Fibroblast of lung (primary cell): ENCODE data around the gene EYA2. TPM values are rescaled to one million over a fixed set of nuclear protein-coding genes. Genes with fewer than 3 reads are reported as not detected.

ENCODE experiments used
- DNase-seq, 2 donors: peaks; one replicate each; pipeline versions ENCODE4 v3.0.0 to v3.0.0-alpha.2; 2010; ENCODE audit warnings: low read depth in 2 of 2
- H2AFZ ChIP-seq: 2 replicates; pipeline ENCODE4 v1.5.1; 2012; ENCODE audit warnings: low read length, control low read depth, inconsistent platforms
- H3K27ac ChIP-seq: 2 replicates; pipeline ENCODE4 v1.5.1; 2011; ENCODE audit warnings: low read length, control low read depth; ENCODE audit not compliant: insufficient read depth
- H3K27me3 ChIP-seq: 2 replicates; pipeline ENCODE4 v1.5.1; 2011; ENCODE audit warnings: mild to moderate bottlenecking, low read length; ENCODE audit not compliant: control insufficient read depth, insufficient read depth
- H3K36me3 ChIP-seq: 2 replicates; pipeline ENCODE4 v1.5.1; 2011; ENCODE audit warnings: low read length; ENCODE audit not compliant: control insufficient read depth, insufficient read depth
- H3K4me1 ChIP-seq: 2 replicates; pipeline ENCODE4 v1.5.1; 2011; ENCODE audit warnings: low read length; ENCODE audit not compliant: control insufficient read depth, insufficient read depth; ENCODE audit errors: extremely low read depth
- H3K4me2 ChIP-seq: 2 replicates; pipeline ENCODE4 v1.5.1; 2011; ENCODE audit warnings: low read length, control low read depth; ENCODE audit not compliant: insufficient read depth; ENCODE audit errors: extremely low read depth
- H3K4me3 ChIP-seq, 4 experiments: fragments of 200-600 bp in 1 of 4; sonication (generic) in 1 of 4; replicated peaks in 1 of 4; 2 replicates each; pipeline ENCODE4 v1.5.1; 2011 to 2016; ENCODE audit warnings: low read length in 4 of 4, low read depth in 3 of 4, mild to moderate bottlenecking in 3 of 4, control low read depth in 2 of 4, inconsistent platforms in 1 of 4, mixed read lengths in 1 of 4; ENCODE audit not compliant: insufficient read depth in 1 of 4; ENCODE audit errors: control extremely low read depth in 1 of 4
- H3K79me2 ChIP-seq: 2 replicates; pipeline ENCODE4 v1.5.1; 2012; ENCODE audit warnings: mild to moderate bottlenecking, low read length, inconsistent platforms; ENCODE audit not compliant: control insufficient read depth, insufficient read depth
- H3K9ac ChIP-seq: 2 replicates; pipeline ENCODE4 v1.5.1; 2011; ENCODE audit warnings: mild to moderate bottlenecking, low read length, control low read depth; ENCODE audit not compliant: insufficient read depth
- H3K9me3 ChIP-seq: 2 replicates; pipeline ENCODE4 v1.5.1; 2012; ENCODE audit warnings: low read depth, low read length; ENCODE audit not compliant: control insufficient read depth, insufficient read depth
- H4K20me1 ChIP-seq: 2 replicates; pipeline ENCODE4 v1.5.1; 2011; ENCODE audit warnings: low read length; ENCODE audit not compliant: control insufficient read depth, insufficient read depth; ENCODE audit errors: extremely low read depth
- EZH2 ChIP-seq: IDR thresholded peaks from 2 replicates; pipeline ENCODE4 v1.5.1; 2012; ENCODE audit warnings: low read length, control low read depth, mild to moderate bottlenecking; ENCODE audit errors: missing control alignments
- polyA plus RNA-seq, 2 donors: library from polyadenylated mRNA; depleted of rRNA in 1 of 2; stranded (reverse) in 1 of 2; unstranded in 1 of 2; fragments of >200 nt; gene quantifications; 2 replicates each; pipeline ENCODE4 v1.2.1, GENCODE V29; 2011 to 2012; ENCODE audit warnings: missing spikeins in 1 of 2
- total RNA-seq: library from RNA; depleted of rRNA; stranded (reverse); fragments of >200 nt; gene quantifications from 2 replicates; pipeline ENCODE4 v1.2.1, GENCODE V29; 2014
- TF ChIP-seq, protein P1 (sequence below), 2 donors: IDR thresholded peaks in 1 of 2; conservative IDR thresholded peaks in 1 of 2; 1 replicate in 1 of 2; 2 replicates in 1 of 2; pipeline ENCODE4 v1.5.1; 2011 to 2012; ENCODE audit warnings: low read length in 2 of 2, control low read depth in 1 of 2, inconsistent platforms in 1 of 2, low read depth in 1 of 2, mild to moderate bottlenecking in 1 of 2

The EYA2 gene
- total and polyA plus RNA-seq, 2 donors (not counting 1 experiment from before 2014, with no cell fraction given), result 0.37 to 1.7 TPM

DNA sequence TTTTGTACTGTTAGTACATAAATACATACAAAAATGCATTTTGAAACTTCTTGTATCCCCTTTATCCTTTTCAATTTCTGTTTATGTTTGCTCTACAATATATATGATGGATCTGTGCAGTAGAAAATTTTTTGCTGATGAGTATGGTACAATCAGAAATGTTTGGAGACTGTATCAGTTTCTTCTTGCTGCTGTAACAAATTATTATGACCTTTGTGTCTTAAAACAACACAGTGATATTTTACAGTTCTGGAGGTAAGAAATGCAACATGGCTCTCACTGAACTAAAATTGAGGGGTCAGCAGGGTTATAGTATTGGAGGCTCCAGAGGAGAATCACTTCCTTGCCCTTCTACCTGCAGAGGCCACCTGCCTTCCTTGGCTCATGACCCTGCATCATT is 184.4 kb downstream of the EYA2 start:
- H3K9me3 ChIP-seq, result no peaks in the 10 kb centered on the region
- no peak overlapping the region for H3K4me3 ChIP-seq
- no peak for TF ChIP-seq EZH2
- TF ChIP-seq, protein P1, sequence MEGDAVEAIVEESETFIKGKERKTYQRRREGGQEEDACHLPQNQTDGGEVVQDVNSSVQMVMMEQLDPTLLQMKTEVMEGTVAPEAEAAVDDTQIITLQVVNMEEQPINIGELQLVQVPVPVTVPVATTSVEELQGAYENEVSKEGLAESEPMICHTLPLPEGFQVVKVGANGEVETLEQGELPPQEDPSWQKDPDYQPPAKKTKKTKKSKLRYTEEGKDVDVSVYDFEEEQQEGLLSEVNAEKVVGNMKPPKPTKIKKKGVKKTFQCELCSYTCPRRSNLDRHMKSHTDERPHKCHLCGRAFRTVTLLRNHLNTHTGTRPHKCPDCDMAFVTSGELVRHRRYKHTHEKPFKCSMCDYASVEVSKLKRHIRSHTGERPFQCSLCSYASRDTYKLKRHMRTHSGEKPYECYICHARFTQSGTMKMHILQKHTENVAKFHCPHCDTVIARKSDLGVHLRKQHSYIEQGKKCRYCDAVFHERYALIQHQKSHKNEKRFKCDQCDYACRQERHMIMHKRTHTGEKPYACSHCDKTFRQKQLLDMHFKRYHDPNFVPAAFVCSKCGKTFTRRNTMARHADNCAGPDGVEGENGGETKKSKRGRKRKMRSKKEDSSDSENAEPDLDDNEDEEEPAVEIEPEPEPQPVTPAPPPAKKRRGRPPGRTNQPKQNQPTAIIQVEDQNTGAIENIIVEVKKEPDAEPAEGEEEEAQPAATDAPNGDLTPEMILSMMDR (conservative IDR thresholded peaks at IDR 0.05 in 1 of 2, IDR thresholded peaks at IDR 0.05 in 1 of 2; ENCODE audit: low read depth in 1 of 2, low read length in 2 of 2), result no peak
- H4K20me1 ChIP-seq, result no peaks in the 10 kb centered on the region
- no peaks in the 10 kb centered on the region for H3K4me1 ChIP-seq
- H2AFZ ChIP-seq, result no peak overlapping the region
- H3K36me3 ChIP-seq, result no peaks in the 10 kb centered on the region
- no peak overlapping the region for H3K9ac ChIP-seq
- DNase-seq, result no peak
- no peak overlapping the region for H3K4me2 ChIP-seq
- no peaks in the 10 kb centered on the region for H3K27me3 ChIP-seq
- no peak overlapping the region for H3K27ac ChIP-seq
- H3K79me2 ChIP-seq, result no peaks in the 10 kb centered on the region

DNA sequence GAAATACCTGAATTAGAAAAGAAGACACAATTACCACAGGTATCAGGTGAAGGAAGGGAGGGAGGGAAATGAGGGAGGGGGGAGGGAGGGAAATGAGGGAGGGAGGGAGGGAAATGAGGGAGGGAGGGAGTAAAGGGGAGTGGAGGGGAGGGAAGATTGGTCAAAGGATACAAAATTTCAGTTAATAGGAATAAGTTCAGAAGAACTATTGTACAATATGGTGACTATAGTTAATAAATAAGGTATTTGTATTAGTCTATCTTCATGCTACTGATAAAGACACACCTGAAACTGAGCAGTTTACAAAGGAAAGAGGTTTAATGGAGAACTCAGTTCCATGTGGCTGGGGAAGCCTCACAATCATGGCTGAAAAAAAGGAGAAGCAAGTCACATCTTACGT is 185.7 kb downstream of the EYA2 start:
- no peak for DNase-seq
- TF ChIP-seq EZH2, result no peak
- TF ChIP-seq, protein P1 (conservative IDR thresholded peaks at IDR 0.05 in 1 of 2, IDR thresholded peaks at IDR 0.05 in 1 of 2; ENCODE audit: low read depth in 1 of 2, low read length in 2 of 2), result no peak
- Histone ChIP-seq H3K4me3 (no peak overlapping the region), H2AFZ (no peak overlapping the region), H3K4me2 (no peak overlapping the region), H3K36me3 (no peaks in the 10 kb centered on the region), H3K9ac (no peak overlapping the region), H3K79me2 (no peaks in the 10 kb centered on the region), H3K27me3 (no peaks in the 10 kb centered on the region), H3K27ac (no peak overlapping the region), H3K4me1 (no peaks in the 10 kb centered on the region), H4K20me1 (no peaks in the 10 kb centered on the region), H3K9me3 (no peaks in the 10 kb centered on the region)

DNA sequence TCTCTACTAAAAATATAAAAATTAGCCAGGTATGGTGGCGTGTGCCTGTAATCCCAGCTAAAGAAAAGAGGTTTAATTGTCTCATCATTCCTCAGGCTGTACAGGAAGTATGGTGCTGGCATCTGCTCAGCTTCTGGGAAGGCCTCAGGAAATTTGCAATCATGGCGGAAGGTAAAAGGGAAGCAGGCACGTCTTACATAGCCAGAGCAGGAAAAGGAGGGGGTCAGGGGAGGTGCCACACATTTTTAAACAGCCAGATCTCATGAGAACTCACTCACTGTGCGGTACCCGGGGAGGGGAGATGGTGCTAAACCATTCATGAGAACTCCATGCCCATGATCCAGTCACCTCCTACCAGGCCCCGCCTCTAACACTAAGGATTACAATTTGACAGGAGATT is 191.7 kb downstream of the EYA2 start:
- DNase-seq, result no peak
- Histone ChIP-seq H3K27me3 (no peaks in the 10 kb centered on the region), H3K27ac (no peak overlapping the region), H3K9ac (no peak overlapping the region), H3K79me2 (no peaks in the 10 kb centered on the region), H3K4me1 (no peaks in the 10 kb centered on the region), H3K36me3 (no peaks in the 10 kb centered on the region), H3K4me2 (no peak overlapping the region), H4K20me1 (no peaks in the 10 kb centered on the region), H3K9me3 (no peaks in the 10 kb centered on the region), H2AFZ (no peak overlapping the region), H3K4me3 (no peak overlapping the region)
- TF ChIP-seq, protein P1 (conservative IDR thresholded peaks at IDR 0.05 in 1 of 2, IDR thresholded peaks at IDR 0.05 in 1 of 2; ENCODE audit: low read depth in 1 of 2, low read length in 2 of 2), result no peak
- no peak for TF ChIP-seq EZH2
